HepG2 (cell line): ENCODE data around the gene DOC2A. TPM values are rescaled to one million over a fixed set of nuclear protein-coding genes. Genes with fewer than 3 reads are reported as not detected.

ENCODE experiments used
- CCAR2 ChIP-seq: fragments of 200-400 bp; formaldehyde crosslinking; optimal IDR thresholded peaks from 2 replicates; pipeline ENCODE3; 2018; ENCODE audit warnings: low read depth, mild to moderate bottlenecking, low read length, moderate library complexity
- MAZ ChIP-seq, 2 experiments: sonication (generic) in 1 of 2; formaldehyde crosslinking in 1 of 2; IDR thresholded peaks; 2 replicates each; pipeline versions ENCODE4 v1.5.0 to v1.6.1; 2012 to 2020; ENCODE audit warnings: low read depth in 2 of 2, mild to moderate bottlenecking in 2 of 2, borderline replicate concordance in 1 of 2, improper control_type of control experiment in 1 of 2, low read length in 1 of 2, missing genetic modification reagents in 1 of 2, moderate library complexity in 1 of 2
- MTF2 ChIP-seq: sonication (generic); formaldehyde crosslinking; IDR thresholded peaks from 2 replicates; pipeline ENCODE4 v1.5.0; 2020; ENCODE audit warnings: missing genetic modification reagents, borderline replicate concordance
- NFIC ChIP-seq: IDR thresholded peaks from 2 replicates; pipeline ENCODE4 v1.6.1; 2012; ENCODE audit warnings: mild to moderate bottlenecking, low read length, inconsistent platforms
- NFYC ChIP-seq: IDR thresholded peaks from 2 replicates; pipeline ENCODE4 v1.6.1; 2016; ENCODE audit warnings: missing genetic modification reagents, missing compliant biosample characterization
- PHF21A ChIP-seq: sonication (generic); formaldehyde crosslinking; IDR thresholded peaks from 2 replicates; pipeline ENCODE4 v1.5.0; 2020; ENCODE audit warnings: mild to moderate bottlenecking, missing genetic modification reagents
- RBFOX2 ChIP-seq: fragments of 200-400 bp; formaldehyde crosslinking; IDR thresholded peaks from 2 replicates; pipeline ENCODE4 v1.6.1; 2017; ENCODE audit warnings: low read depth, mild to moderate bottlenecking, low read length
- RERE ChIP-seq: IDR thresholded peaks from 2 replicates; pipeline ENCODE4 v1.6.1; 2016; ENCODE audit warnings: low read depth, missing genetic modification reagents, missing compliant biosample characterization
- TIGD3 ChIP-seq: sonication (generic); formaldehyde crosslinking; IDR thresholded peaks from 2 replicates; pipeline ENCODE4 v1.5.1; 2020; ENCODE audit warnings: mild to moderate bottlenecking, missing genetic modification reagents, borderline replicate concordance
- ZHX1 ChIP-seq: sonication (generic); formaldehyde crosslinking; IDR thresholded peaks from 2 replicates; pipeline ENCODE4 v1.8.1; 2022; ENCODE audit warnings: low read depth, mild to moderate bottlenecking, missing genetic modification reagents
- ZNF274 ChIP-seq: sonication (generic); formaldehyde crosslinking; IDR thresholded peaks from 2 replicates; pipeline ENCODE4 v1.5.1; 2020; ENCODE audit warnings: mild to moderate bottlenecking, missing genetic modification reagents
- ZNF317 ChIP-seq: sonication (generic); formaldehyde crosslinking; IDR thresholded peaks from 2 replicates; pipeline ENCODE4 v1.5.0; 2020; ENCODE audit warnings: mild to moderate bottlenecking, missing genetic modification reagents
- ZNF503 ChIP-seq: sonication (generic); formaldehyde crosslinking; IDR thresholded peaks from 2 replicates; pipeline ENCODE4 v1.4.0; 2020; ENCODE audit warnings: missing genetic modification reagents
- ZNF564 ChIP-seq: sonication (generic); formaldehyde crosslinking; IDR thresholded peaks from 2 replicates; pipeline ENCODE4 v1.8.1; 2023; ENCODE audit warnings: mild to moderate bottlenecking, missing genetic modification reagents
- ZNF772 ChIP-seq: sonication (generic); formaldehyde crosslinking; IDR thresholded peaks from 2 replicates; pipeline ENCODE4 v1.5.0; 2020; ENCODE audit warnings: mild to moderate bottlenecking, missing genetic modification reagents
- ZNF775 ChIP-seq: sonication (generic); formaldehyde crosslinking; IDR thresholded peaks from 2 replicates; pipeline ENCODE4 v1.4.0; 2020; ENCODE audit warnings: missing genetic modification reagents, mild to moderate bottlenecking, moderate library complexity, borderline replicate concordance
- polyA plus RNA-seq, 8 experiments: library from polyadenylated mRNA; depleted of rRNA in 3 of 8; stranded (reverse) in 7 of 8; unstranded in 1 of 8; fragments of >200 nt; fragmentation: Illumina TruSeq in 4 of 8; extraction: Trizol in 4 of 8; gene quantifications; 2 replicates each; pipeline versions ENCODE4 v1.2.1 to v1.2.3, GENCODE V29; 2011 to 2016; ENCODE audit warnings: low read depth in 4 of 8, missing spikeins in 1 of 8, mixed read lengths in 1 of 8; ENCODE audit not compliant: insufficient read depth in 1 of 8
- total RNA-seq, 5 experiments: library from RNA; depleted of rRNA; stranded (reverse); fragments of >200 nt; fragmentation: Illumina TruSeq; extraction: Trizol; gene quantifications; 2 replicates each; pipeline ENCODE4 v1.2.3, GENCODE V29; 2016; ENCODE audit warnings: low read depth in 1 of 5

The DOC2A gene
- total and polyA plus RNA-seq, 2 of the 13 experiments (the other 11 are each of a cell fraction or from before 2014, with no cell fraction given) = 0.15 to 0.55 TPM

GRCh38 chr16:29995911-29996765 lies 14.7 kb downstream of the DOC2A start, which contains the start of gene INO80E (continued):
- TF ChIP-seq ZNF317 (CRISPR knock-in tag) (peak; percentile 67), NFIC (0 out of 2 replicates have a peak, but pooled peaks have one; percentile 46), ZNF274 (CRISPR knock-in tag) (peak; percentile 19; the same call in 1 of the 2 replicates), ZNF775 (CRISPR knock-in tag) (no peak), MAZ (IDR thresholded peaks at IDR 0.05; ENCODE audit: borderline replicate concordance, low read depth, low read length) (peak; percentile 64; the same call in 1 of the 2 replicates), MAZ (CRISPR knock-in tag; IDR thresholded peaks at IDR 0.05; ENCODE audit: low read depth) (peak; percentile 36; the same call in 1 of the 2 replicates), CCAR2 (no peak), PHF21A (peak; percentile 88), ZNF564 (CRISPR knock-in tag) (no peak), RERE (CRISPR knock-in tag) (no peak), NFYC (CRISPR knock-in tag) (peak; percentile 65; the same call in 1 of the 2 replicates), ZNF503 (CRISPR knock-in tag) (peak; percentile 28; the same call in 1 of the 2 replicates), TIGD3 (CRISPR knock-in tag) (no peak; the same call in none of the 2 replicates), ZHX1 (CRISPR knock-in tag) (peak; percentile 100), RBFOX2 (peak; percentile 94), ZNF772 (CRISPR knock-in tag) (peak; percentile 69; the same call in 1 of the 2 replicates), MTF2 (peak; percentile 82; the same call in 1 of the 2 replicates)
